ENCODE measurements around the gene SULT2A1.

- no peak for TF ChIP-seq SIN3A (IDR thresholded peaks at IDR 0.05; ENCODE audit: borderline replicate concordance, insufficient read depth, low read length)
- no peak for TF ChIP-seq POLR2AphosphoS5 (IDR thresholded peaks at IDR 0.05; ENCODE audit: low read depth, low read length)
Measured at GRCh38 chr19:47891923-47892666, 6.0 kb upstream of the SULT2A1 start.

All from PFSK-1 (cell line).